Karpas-422 (cell line): Measurements from ENCODE around the gene KRT3. TPM values are rescaled to one million over a fixed set of nuclear protein-coding genes. Genes with fewer than 3 reads are reported as not detected.

Experiments
- DNase-seq: peaks from one replicate; pipeline ENCODE4 v3.0.0-alpha.2; 2015
- H2AFZ ChIP-seq: fragments of 200-600 bp; sonication (generic); 2 replicates; pipeline ENCODE4 v1.6.1; 2014; ENCODE audit warnings: antibody characterized with exemption, low read length, mixed read lengths
- H3K27ac ChIP-seq: fragments of 200-600 bp; sonication (generic); 2 replicates; pipeline ENCODE4 v1.5.1; 2014; ENCODE audit warnings: mild to moderate bottlenecking, low read length, moderate library complexity
- H3K27me3 ChIP-seq: fragments of 200-600 bp; sonication (generic); 2 replicates; pipeline ENCODE4 v1.6.1; 2014; ENCODE audit warnings: low read length, mixed read lengths
- H3K36me3 ChIP-seq: fragments of 200-600 bp; sonication (generic); 2 replicates; pipeline ENCODE4 v1.6.1; 2014; ENCODE audit warnings: low read length, mixed read lengths; ENCODE audit not compliant: insufficient read depth
- H3K4me1 ChIP-seq: fragments of 200-600 bp; sonication (generic); 2 replicates; pipeline ENCODE4 v1.6.1; 2014; ENCODE audit warnings: mild to moderate bottlenecking, low read length, mixed read lengths
- H3K4me2 ChIP-seq: fragments of 200-600 bp; sonication (generic); 2 replicates; pipeline ENCODE4 v1.6.1; 2014; ENCODE audit warnings: low read length, low read depth, mild to moderate bottlenecking; ENCODE audit not compliant: poor library complexity, severe bottlenecking
- H3K4me3 ChIP-seq: fragments of 200-600 bp; sonication (generic); 2 replicates; pipeline ENCODE4 v1.5.1; 2014; ENCODE audit warnings: mild to moderate bottlenecking, antibody characterized with exemption, low read length, mixed read lengths
- H3K79me2 ChIP-seq: fragments of 200-600 bp; sonication (generic); 2 replicates; pipeline ENCODE4 v1.6.1; 2014; ENCODE audit warnings: mild to moderate bottlenecking, low read length, mixed read lengths
- H3K9ac ChIP-seq: fragments of 200-600 bp; sonication (generic); 2 replicates; pipeline ENCODE4 v1.6.0; 2014; ENCODE audit warnings: low read length
- H3K9me2 ChIP-seq: fragments of 200-600 bp; sonication (generic), shearing (Covaris generic); replicated peaks from 2 replicates; pipeline ENCODE4 v1.6.0; 2014; ENCODE audit warnings: mild to moderate bottlenecking, low read length, moderate library complexity; ENCODE audit not compliant: insufficient read depth
- H3K9me3 ChIP-seq: fragments of 300-700, 200-600 bp; sonication (generic); 2 replicates; pipeline ENCODE4 v1.6.1; 2014; ENCODE audit warnings: low read length, mixed read lengths
- H4K20me1 ChIP-seq: fragments of 200-600 bp; sonication (generic); 2 replicates; pipeline ENCODE4 v1.6.1; 2014; ENCODE audit warnings: mild to moderate bottlenecking, antibody characterized with exemption, low read length, low read depth; ENCODE audit not compliant: insufficient read depth
- total RNA-seq: library from RNA; depleted of rRNA; stranded (reverse); fragments of >200 nt; shearing (Covaris generic); gene quantifications from 2 replicates; pipeline ENCODE4 v1.2.3, GENCODE V29; 2014; ENCODE audit warnings: low replicate concordance

Gene KRT3
- total RNA-seq, 1 experiment from 2014 or later: not detected

GRCh38 chr12:52771505-52771904 lies 24.4 kb downstream of the KRT3 start:
- Histone ChIP-seq H3K9me2 (no peaks in the 10 kb centered on the region), H3K36me3 (no peaks in the 10 kb centered on the region), H3K4me1 (no peaks in the 10 kb centered on the region), H3K4me2 (no peak overlapping the region), H3K27me3 (no peaks in the 10 kb centered on the region), H4K20me1 (no peaks in the 10 kb centered on the region), H2AFZ (no peak overlapping the region), H3K9ac (no peak overlapping the region), H3K9me3 (no peaks in the 10 kb centered on the region), H3K27ac (no peak overlapping the region), H3K79me2 (no peaks in the 10 kb centered on the region), H3K4me3 (no peak overlapping the region)
- no peak for DNase-seq

GRCh38 chr12:52771088-52771487 lies 24.8 kb downstream of the KRT3 start:
- Histone ChIP-seq H3K9ac (no peak overlapping the region), H3K4me1 (no peaks in the 10 kb centered on the region), H4K20me1 (no peaks in the 10 kb centered on the region), H3K9me2 (no peaks in the 10 kb centered on the region), H3K27ac (no peak overlapping the region), H3K79me2 (no peaks in the 10 kb centered on the region), H3K36me3 (no peaks in the 10 kb centered on the region), H2AFZ (no peak overlapping the region), H3K4me3 (no peak overlapping the region), H3K4me2 (no peak overlapping the region), H3K9me3 (no peaks in the 10 kb centered on the region), H3K27me3 (no peaks in the 10 kb centered on the region)
- no peak for DNase-seq

GRCh38 chr12:52769946-52770345 lies 26.0 kb downstream of the KRT3 start:
- H3K4me1 ChIP-seq: no peaks in the 10 kb centered on the region
- no peaks in the 10 kb centered on the region for H4K20me1 ChIP-seq
- no peaks in the 10 kb centered on the region for H3K79me2 ChIP-seq
- H3K4me2 ChIP-seq: no peak overlapping the region
- no peaks in the 10 kb centered on the region for H3K27me3 ChIP-seq
- no peaks in the 10 kb centered on the region for H3K9me3 ChIP-seq
- H3K36me3 ChIP-seq: no peaks in the 10 kb centered on the region
- no peak overlapping the region for H2AFZ ChIP-seq
- H3K4me3 ChIP-seq: no peak overlapping the region
- no peak overlapping the region for H3K27ac ChIP-seq
- DNase-seq: no peak
- no peaks in the 10 kb centered on the region for H3K9me2 ChIP-seq
- no peak overlapping the region for H3K9ac ChIP-seq

- no peaks in the 10 kb centered on the region for H3K27me3 ChIP-seq
- no peaks in the 10 kb centered on the region for H3K9me2 ChIP-seq
- no peak overlapping the region for H2AFZ ChIP-seq
- H3K4me1 ChIP-seq: no peaks in the 10 kb centered on the region
- no peaks in the 10 kb centered on the region for H3K79me2 ChIP-seq
- no peaks in the 10 kb centered on the region for H3K9me3 ChIP-seq
- DNase-seq: no peak
- no peak overlapping the region for H3K4me2 ChIP-seq
- H3K4me3 ChIP-seq: no peak overlapping the region
- no peaks in the 10 kb centered on the region for H4K20me1 ChIP-seq
- no peaks in the 10 kb centered on the region for H3K36me3 ChIP-seq
- no peak overlapping the region for H3K9ac ChIP-seq
- no peak overlapping the region for H3K27ac ChIP-seq
These were observed 26.6 kb downstream of the KRT3 start for GRCh38 chr12:52769354-52769753.

- H3K9me3 ChIP-seq: no peaks in the 10 kb centered on the region
- no peaks in the 10 kb centered on the region for H4K20me1 ChIP-seq
- H3K9ac ChIP-seq: no peak overlapping the region
- DNase-seq: no peak
- H3K4me3 ChIP-seq: no peak overlapping the region
- H2AFZ ChIP-seq: no peak overlapping the region
- no peak overlapping the region for H3K27ac ChIP-seq
- H3K36me3 ChIP-seq: no peaks in the 10 kb centered on the region
- H3K79me2 ChIP-seq: no peaks in the 10 kb centered on the region
- H3K4me2 ChIP-seq: no peak overlapping the region
- no peaks in the 10 kb centered on the region for H3K9me2 ChIP-seq
- H3K27me3 ChIP-seq: 0 out of 2 replicates have a peak, but pooled peaks cover 3% of the 10 kb centered on the region
- no peaks in the 10 kb centered on the region for H3K4me1 ChIP-seq
These were observed 27.3 kb downstream of the KRT3 start for GRCh38 chr12:52768479-52769200.

- no peak for DNase-seq
- Histone ChIP-seq H3K9me3 (no peaks in the 10 kb centered on the region), H3K27ac (no peak overlapping the region), H3K9ac (no peak overlapping the region), H4K20me1 (no peaks in the 10 kb centered on the region), H3K9me2 (no peaks in the 10 kb centered on the region), H3K4me3 (no peak overlapping the region), H3K36me3 (no peaks in the 10 kb centered on the region), H3K4me1 (no peaks in the 10 kb centered on the region), H2AFZ (no peak overlapping the region), H3K79me2 (no peaks in the 10 kb centered on the region), H3K27me3 (0 out of 2 replicates have a peak, but pooled peaks cover 6% of the 10 kb centered on the region), H3K4me2 (no peak overlapping the region)
These were observed 28.5 kb downstream of the KRT3 start for GRCh38 chr12:52767427-52767826.

GRCh38 chr12:52767020-52767379 lies 28.9 kb downstream of the KRT3 start:
- Histone ChIP-seq H3K4me3 (no peak overlapping the region), H3K4me2 (no peak overlapping the region), H3K4me1 (no peaks in the 10 kb centered on the region), H3K9me3 (peaks cover 1% of the 10 kb centered on the region; the same call in 1 of the 2 replicates), H3K9ac (no peak overlapping the region), H3K9me2 (no peaks in the 10 kb centered on the region), H3K36me3 (no peaks in the 10 kb centered on the region), H4K20me1 (no peaks in the 10 kb centered on the region), H3K79me2 (no peaks in the 10 kb centered on the region), H3K27ac (no peak overlapping the region), H3K27me3 (0 out of 2 replicates have a peak, but pooled peaks cover 6% of the 10 kb centered on the region), H2AFZ (no peak overlapping the region)
- no peak for DNase-seq

- DNase-seq: no peak
- H3K4me2 ChIP-seq: no peak overlapping the region
- H3K9me2 ChIP-seq: no peaks in the 10 kb centered on the region
- H3K79me2 ChIP-seq: no peaks in the 10 kb centered on the region
- no peaks in the 10 kb centered on the region for H4K20me1 ChIP-seq
- H3K9me3 ChIP-seq: peaks cover 3% of the 10 kb centered on the region; the same call in 1 of the 2 replicates
- H3K4me3 ChIP-seq: no peak overlapping the region
- no peak overlapping the region for H2AFZ ChIP-seq
- no peak overlapping the region for H3K27ac ChIP-seq
- H3K4me1 ChIP-seq: no peaks in the 10 kb centered on the region
- H3K9ac ChIP-seq: no peak overlapping the region
- no peaks in the 10 kb centered on the region for H3K36me3 ChIP-seq
- H3K27me3 ChIP-seq: 0 out of 2 replicates have a peak, but pooled peaks cover 6% of the 10 kb centered on the region
These were observed 29.4 kb downstream of the KRT3 start for GRCh38 chr12:52766351-52767019.
